DND-41 (cell line): ENCODE data around the gene MTF2.

ENCODE experiments used
- EZH2 ChIP-seq: IDR thresholded peaks from 3 replicates; pipeline ENCODE4 v1.6.1; 2012; ENCODE audit warnings: borderline replicate concordance, low read depth, mild to moderate bottlenecking, moderate library complexity, low read length, inconsistent platforms; ENCODE audit not compliant: severe bottlenecking
- TF ChIP-seq, protein P1 (sequence below): IDR thresholded peaks from 2 replicates; pipeline ENCODE4 v1.5.1; 2012; ENCODE audit warnings: borderline replicate concordance, low read length, moderate library complexity, mild to moderate bottlenecking; ENCODE audit not compliant: poor library complexity, severe bottlenecking; ENCODE audit errors: extremely low read depth

- TF ChIP-seq, protein P1, sequence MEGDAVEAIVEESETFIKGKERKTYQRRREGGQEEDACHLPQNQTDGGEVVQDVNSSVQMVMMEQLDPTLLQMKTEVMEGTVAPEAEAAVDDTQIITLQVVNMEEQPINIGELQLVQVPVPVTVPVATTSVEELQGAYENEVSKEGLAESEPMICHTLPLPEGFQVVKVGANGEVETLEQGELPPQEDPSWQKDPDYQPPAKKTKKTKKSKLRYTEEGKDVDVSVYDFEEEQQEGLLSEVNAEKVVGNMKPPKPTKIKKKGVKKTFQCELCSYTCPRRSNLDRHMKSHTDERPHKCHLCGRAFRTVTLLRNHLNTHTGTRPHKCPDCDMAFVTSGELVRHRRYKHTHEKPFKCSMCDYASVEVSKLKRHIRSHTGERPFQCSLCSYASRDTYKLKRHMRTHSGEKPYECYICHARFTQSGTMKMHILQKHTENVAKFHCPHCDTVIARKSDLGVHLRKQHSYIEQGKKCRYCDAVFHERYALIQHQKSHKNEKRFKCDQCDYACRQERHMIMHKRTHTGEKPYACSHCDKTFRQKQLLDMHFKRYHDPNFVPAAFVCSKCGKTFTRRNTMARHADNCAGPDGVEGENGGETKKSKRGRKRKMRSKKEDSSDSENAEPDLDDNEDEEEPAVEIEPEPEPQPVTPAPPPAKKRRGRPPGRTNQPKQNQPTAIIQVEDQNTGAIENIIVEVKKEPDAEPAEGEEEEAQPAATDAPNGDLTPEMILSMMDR: no peak
- no peak for TF ChIP-seq EZH2
Measured at GRCh38 chr1:93142161-93142560, 63.1 kb downstream of the MTF2 start.
